DND-41 (cell line): ENCODE results near the gene ZNF500.

Experiments
- ATAC-seq: fragments of 200-7000 bp; cut with Tn5 transposase; 3 replicates; pipeline ENCODE4 v1.9.1; 2021; ENCODE audit warnings: low read depth; ENCODE audit not compliant: insufficient read depth
- DNase-seq: peaks from one replicate; pipeline ENCODE4 v3.0.0-alpha.2; 2020
- H2AFZ ChIP-seq: 2 replicates; pipeline ENCODE4 v1.6.0; 2012; ENCODE audit warnings: low read depth, low read length
- H3K27ac ChIP-seq: 2 replicates; pipeline ENCODE4 v1.5.1; 2012; ENCODE audit warnings: low read length, inconsistent platforms
- H3K27me3 ChIP-seq: fragments of 200-600 bp; sonication (generic); 2 replicates; pipeline ENCODE4 v1.6.0; 2012; ENCODE audit warnings: low read length, mild to moderate bottlenecking, inconsistent platforms; ENCODE audit not compliant: insufficient read depth, poor library complexity
- H3K36me3 ChIP-seq: 2 replicates; pipeline ENCODE4 v1.5.1; 2012; ENCODE audit warnings: low read length, inconsistent platforms; ENCODE audit not compliant: insufficient read depth
- H3K4me1 ChIP-seq: 2 replicates; pipeline ENCODE4 v1.5.1; 2012; ENCODE audit warnings: mild to moderate bottlenecking, low read length; ENCODE audit not compliant: insufficient read depth
- H3K4me2 ChIP-seq: 2 replicates; pipeline ENCODE4 v1.6.0; 2012; ENCODE audit warnings: mild to moderate bottlenecking, moderate library complexity, low read length, inconsistent platforms; ENCODE audit not compliant: insufficient read depth
- H3K4me3 ChIP-seq, 2 experiments: fragments of 200-600 bp in 1 of 2; shearing (Covaris generic) in 1 of 2; 2 replicates each; pipeline ENCODE4 v1.5.1; 2012 to 2016; ENCODE audit warnings: inconsistent platforms in 2 of 2, low read length in 2 of 2, mild to moderate bottlenecking in 2 of 2, low read depth in 1 of 2, moderate library complexity in 1 of 2
- H3K79me2 ChIP-seq: 2 replicates; pipeline ENCODE4 v1.6.0; 2012; ENCODE audit warnings: low read length, inconsistent platforms; ENCODE audit not compliant: insufficient read depth
- H3K9ac ChIP-seq: 2 replicates; pipeline ENCODE4 v1.6.0; 2012; ENCODE audit warnings: low read depth, mild to moderate bottlenecking, inconsistent platforms, low read length, moderate library complexity
- H3K9me3 ChIP-seq: 2 replicates; pipeline ENCODE4 v1.5.1; 2012; ENCODE audit warnings: low read length, moderate library complexity, mild to moderate bottlenecking, inconsistent platforms; ENCODE audit not compliant: insufficient read depth, severe bottlenecking
- H4K20me1 ChIP-seq: 2 replicates; pipeline ENCODE4 v1.6.0; 2012; ENCODE audit warnings: low read length; ENCODE audit not compliant: insufficient read depth
- EZH2 ChIP-seq: IDR thresholded peaks from 3 replicates; pipeline ENCODE4 v1.6.1; 2012; ENCODE audit warnings: borderline replicate concordance, low read depth, mild to moderate bottlenecking, moderate library complexity, low read length, inconsistent platforms; ENCODE audit not compliant: severe bottlenecking
- TF ChIP-seq, protein P1 (sequence below): IDR thresholded peaks from 2 replicates; pipeline ENCODE4 v1.5.1; 2012; ENCODE audit warnings: borderline replicate concordance, low read length, moderate library complexity, mild to moderate bottlenecking; ENCODE audit not compliant: poor library complexity, severe bottlenecking; ENCODE audit errors: extremely low read depth

ZNF500 gene

DNA sequence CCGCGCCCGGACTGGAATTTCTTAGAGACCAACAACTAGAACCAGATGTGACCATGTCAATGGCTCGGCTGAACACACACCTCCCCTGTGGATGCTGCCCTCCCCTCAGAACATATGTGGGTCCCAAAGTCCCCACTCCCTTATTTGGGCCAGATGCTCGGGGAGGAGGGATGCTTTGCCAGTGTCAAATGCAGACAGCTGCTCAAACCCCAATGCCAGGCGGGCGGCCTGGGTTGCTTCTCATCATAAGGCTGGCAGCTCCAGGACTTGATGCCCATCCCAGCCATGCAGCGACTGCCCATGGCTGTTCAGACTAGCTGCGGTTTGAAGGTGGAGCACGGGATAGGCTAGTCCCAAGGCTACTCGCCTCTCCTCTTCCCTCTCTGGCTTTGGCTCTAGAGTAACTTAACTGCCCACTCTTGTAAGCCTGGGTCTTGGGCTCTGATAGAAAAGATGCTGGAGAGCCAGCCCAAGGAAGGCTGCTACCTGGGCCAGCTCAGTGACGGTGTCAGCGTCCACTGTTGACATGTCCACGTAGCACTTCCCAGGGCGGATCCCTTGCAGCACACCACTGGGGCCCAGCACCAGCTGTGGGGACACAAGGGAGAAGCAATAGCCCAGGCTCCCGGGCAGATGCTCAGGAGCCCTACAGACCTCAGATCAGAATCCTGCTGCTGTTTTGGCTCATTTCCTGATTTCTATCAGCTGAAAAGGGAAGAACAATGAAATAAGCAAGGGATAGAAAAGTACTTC is 46.5 kb upstream of the ZNF500 start:
- no peak overlapping the region for H3K4me3 ChIP-seq

DNA sequence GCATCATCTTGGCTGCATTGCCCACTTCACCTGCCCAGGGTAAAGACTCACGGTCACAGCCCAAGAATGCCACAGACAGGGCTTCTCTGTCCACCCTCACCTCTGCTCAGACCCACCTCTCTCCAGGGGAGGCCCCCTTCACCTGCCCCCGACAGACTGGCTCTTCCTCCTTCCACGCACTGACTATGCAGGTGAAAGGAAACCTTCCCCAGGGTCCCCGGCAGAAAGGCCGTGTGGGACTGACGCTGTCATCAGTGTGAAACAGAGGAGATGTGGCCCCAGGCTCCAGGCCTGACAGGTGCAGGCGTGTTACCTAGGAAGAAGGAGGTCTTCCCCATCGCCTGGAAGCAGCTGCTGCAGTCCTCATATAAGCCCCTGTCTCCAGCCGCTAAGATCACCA is 44.8 kb upstream of the ZNF500 start:
- H3K4me3 ChIP-seq = no peak overlapping the region
- TF ChIP-seq, protein P1, sequence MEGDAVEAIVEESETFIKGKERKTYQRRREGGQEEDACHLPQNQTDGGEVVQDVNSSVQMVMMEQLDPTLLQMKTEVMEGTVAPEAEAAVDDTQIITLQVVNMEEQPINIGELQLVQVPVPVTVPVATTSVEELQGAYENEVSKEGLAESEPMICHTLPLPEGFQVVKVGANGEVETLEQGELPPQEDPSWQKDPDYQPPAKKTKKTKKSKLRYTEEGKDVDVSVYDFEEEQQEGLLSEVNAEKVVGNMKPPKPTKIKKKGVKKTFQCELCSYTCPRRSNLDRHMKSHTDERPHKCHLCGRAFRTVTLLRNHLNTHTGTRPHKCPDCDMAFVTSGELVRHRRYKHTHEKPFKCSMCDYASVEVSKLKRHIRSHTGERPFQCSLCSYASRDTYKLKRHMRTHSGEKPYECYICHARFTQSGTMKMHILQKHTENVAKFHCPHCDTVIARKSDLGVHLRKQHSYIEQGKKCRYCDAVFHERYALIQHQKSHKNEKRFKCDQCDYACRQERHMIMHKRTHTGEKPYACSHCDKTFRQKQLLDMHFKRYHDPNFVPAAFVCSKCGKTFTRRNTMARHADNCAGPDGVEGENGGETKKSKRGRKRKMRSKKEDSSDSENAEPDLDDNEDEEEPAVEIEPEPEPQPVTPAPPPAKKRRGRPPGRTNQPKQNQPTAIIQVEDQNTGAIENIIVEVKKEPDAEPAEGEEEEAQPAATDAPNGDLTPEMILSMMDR = no peak
- TF ChIP-seq EZH2 = no peak
- no peak overlapping the region for H3K4me2 ChIP-seq
- H3K36me3 ChIP-seq = peaks cover 79% of the 10 kb centered on the region
- no peak overlapping the region for H2AFZ ChIP-seq
- H3K27me3 ChIP-seq = no peaks in the 10 kb centered on the region
- no peaks in the 10 kb centered on the region for H3K9me3 ChIP-seq
- no peaks in the 10 kb centered on the region for H3K79me2 ChIP-seq
- ATAC-seq (0 out of 3 replicates have a peak, but pooled peaks have one; percentile 29), DNase-seq (no peak)
- H3K4me1 ChIP-seq = no peaks in the 10 kb centered on the region
- H4K20me1 ChIP-seq = no peaks in the 10 kb centered on the region; the same call in 1 of the 2 replicates
- H3K27ac ChIP-seq = no peak overlapping the region
- H3K9ac ChIP-seq = no peak overlapping the region

More for the DNA sequence above, 46.5 kb upstream of the ZNF500 start:
- ATAC-seq (no peak), DNase-seq (no peak)
- no peaks in the 10 kb centered on the region for H3K9me3 ChIP-seq
- no peaks in the 10 kb centered on the region for H3K27me3 ChIP-seq
- no peak overlapping the region for H3K27ac ChIP-seq
- no peak overlapping the region for H3K9ac ChIP-seq
- no peaks in the 10 kb centered on the region for H3K79me2 ChIP-seq
- H3K4me2 ChIP-seq = no peak overlapping the region
- H3K36me3 ChIP-seq = peaks cover 76% of the 10 kb centered on the region
- H3K4me1 ChIP-seq = no peaks in the 10 kb centered on the region
- H2AFZ ChIP-seq = no peak overlapping the region
- TF ChIP-seq, protein P1 = no peak
- TF ChIP-seq EZH2 = no peak
- peaks cover 2% of the 10 kb centered on the region; the same call in 1 of the 2 replicates for H4K20me1 ChIP-seq

DNA sequence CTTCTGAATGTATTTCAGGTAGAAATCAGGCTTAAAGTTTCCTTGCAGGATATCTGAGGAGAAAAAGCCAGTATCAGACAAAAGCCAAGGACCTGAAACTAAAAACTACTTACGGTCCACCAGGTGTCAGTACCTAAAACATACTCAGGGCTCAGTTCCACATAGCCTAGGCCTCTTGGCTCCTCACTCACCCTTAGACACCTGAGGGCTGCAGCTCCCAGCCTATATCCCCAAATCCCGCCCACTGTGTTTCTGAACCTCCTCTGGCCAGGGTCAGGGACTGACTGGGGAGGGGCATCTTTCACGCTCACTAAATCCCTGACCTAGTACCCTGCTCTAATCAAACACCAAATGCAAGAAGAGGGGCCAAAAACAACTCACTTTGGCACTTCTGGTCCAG is 44.3 kb upstream of the ZNF500 start:
- ATAC-seq (no peak), DNase-seq (no peak)
- no peaks in the 10 kb centered on the region for H3K79me2 ChIP-seq
- no peak overlapping the region for H3K4me3 ChIP-seq
- no peaks in the 10 kb centered on the region for H3K4me1 ChIP-seq
- H3K27ac ChIP-seq = no peak overlapping the region
- no peaks in the 10 kb centered on the region for H3K27me3 ChIP-seq
- H2AFZ ChIP-seq = no peak overlapping the region
- H4K20me1 ChIP-seq = no peaks in the 10 kb centered on the region; the same call in 1 of the 2 replicates
- no peaks in the 10 kb centered on the region for H3K9me3 ChIP-seq
- no peak overlapping the region for H3K9ac ChIP-seq
- peaks cover 81% of the 10 kb centered on the region for H3K36me3 ChIP-seq
- no peak overlapping the region for H3K4me2 ChIP-seq
- TF ChIP-seq, protein P1 = no peak
- TF ChIP-seq EZH2 = no peak
